A549 treated with AZD9567 at 1 μM for 4 hours (cell line): ENCODE data around the gene CNGA3. TPM values are rescaled to one million over a fixed set of nuclear protein-coding genes. Genes with fewer than 3 reads are reported as not detected.

Experiments
- total RNA-seq: library from RNA; stranded (reverse); fragments of 200-300 nt; extraction: Qiagen RNA extraction; gene quantifications from 5 replicates; pipeline ENCODE4 v1.2.3, GENCODE V29; 2022; ENCODE audit not compliant: insufficient read depth

The CNGA3 gene
- 0.02 to 0.06 TPM in 2 of 5 replicates, not detected in the others for total RNA-seq

DNA sequence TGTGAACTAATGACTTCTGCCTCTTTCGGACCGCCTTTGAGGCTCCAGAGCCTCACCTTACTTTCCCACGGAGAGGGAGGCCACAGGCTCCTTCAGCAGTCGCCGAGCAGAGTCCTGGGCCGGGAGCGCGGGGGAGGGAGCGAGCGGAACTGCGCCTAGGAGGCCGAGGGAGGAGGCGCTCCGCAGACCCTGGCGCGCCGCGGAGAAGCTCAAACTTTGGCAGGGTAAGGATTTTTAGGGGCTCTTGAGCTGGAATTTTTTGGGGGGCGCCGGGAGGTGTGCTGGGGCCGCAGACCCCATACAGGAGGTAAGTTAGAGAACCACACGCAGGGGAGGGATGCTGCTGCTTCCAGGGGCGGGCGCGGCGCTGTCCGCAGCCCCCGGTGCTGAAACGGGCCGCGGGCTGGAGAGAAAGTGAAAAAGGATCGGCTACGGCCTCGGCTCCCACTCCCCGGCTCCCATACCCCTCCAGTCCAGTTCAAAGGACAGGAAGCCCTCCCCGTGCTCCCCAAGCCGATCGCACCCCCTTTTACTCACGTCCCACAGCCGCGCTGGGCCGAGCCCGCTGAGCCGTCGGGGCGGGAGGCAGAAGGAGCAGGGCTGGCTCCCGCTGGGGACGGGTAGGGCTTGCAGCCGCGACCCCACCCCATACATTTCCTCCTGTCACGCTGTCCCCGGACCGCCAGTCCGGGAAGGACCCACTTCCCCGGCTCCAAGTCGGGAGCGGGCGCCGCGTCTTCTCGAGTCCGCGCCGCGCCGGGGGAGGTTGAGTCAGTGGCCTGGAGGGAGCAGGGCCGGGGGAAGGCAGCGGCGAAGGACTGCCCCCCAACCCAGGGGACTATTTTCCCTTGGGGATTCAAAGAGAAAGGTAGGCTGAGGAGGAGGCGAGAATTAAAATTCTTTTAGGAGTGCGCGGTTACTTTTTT, at the start of gene CNGA3:
TSS of gene CNGA3 (plus strand) at position 146 of the 926 bp plus-strand sequence. CDS start 23,520 bp downstream, outside the sequence.

DNA sequence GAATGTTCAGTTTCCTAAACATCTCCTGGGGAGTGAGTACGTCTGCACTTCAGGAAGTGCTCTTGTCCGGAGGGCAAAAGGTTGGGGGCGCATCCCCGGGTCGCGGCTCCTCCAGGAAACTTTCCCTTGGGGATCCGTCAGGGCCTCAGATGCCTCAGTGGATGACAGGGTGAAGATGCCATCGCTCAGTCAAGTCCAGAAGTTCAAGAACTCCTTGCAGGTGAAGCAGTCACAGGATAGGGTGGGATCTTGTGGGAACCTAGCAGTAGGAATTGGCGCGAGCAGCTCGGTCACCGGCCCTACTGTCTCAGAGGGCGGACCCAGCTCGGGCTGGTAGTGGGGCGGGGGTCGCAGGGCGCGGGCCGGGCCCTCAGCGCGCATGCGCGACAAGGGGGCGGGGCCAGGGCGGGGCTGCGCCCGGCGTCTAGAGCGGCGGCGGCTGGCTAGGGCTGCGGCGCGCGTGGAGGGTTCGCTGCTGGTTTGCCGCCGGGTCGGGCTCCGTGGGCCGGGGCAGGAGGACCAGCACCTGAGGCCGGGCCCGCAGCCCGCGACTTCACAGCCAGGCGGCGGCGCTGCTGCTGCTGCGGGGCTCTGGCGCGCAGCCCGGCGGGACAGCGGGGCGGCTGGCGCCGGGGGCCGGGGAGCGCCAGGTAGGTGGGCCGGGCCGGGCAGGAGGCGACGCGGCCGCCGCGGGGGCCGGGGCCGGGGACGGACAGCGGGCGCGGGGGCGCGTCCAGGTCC, 98.3 kb downstream of the CNGA3 start, which contains the start of gene INPP4A:
TSS of gene INPP4A (plus strand) at position 423 of the 741 bp plus-strand sequence. CDS start 75,191 bp downstream, outside the sequence.

Other genes starting within 250 kb of the CNGA3 start
- gene INPP4A, start 98.4 kb downstream of the CNGA3 start, total RNA-seq = 7.2 to 10.9 TPM (median 9.7 TPM) in 5 replicates